Skeletal muscle cell (primary cell): ENCODE data around the gene FAM170B.

Source experiments
- DNase-seq: peaks from one replicate; pipeline ENCODE4 v3.0.0-alpha.2; 2010; ENCODE audit warnings: low read depth
- H3K4me3 ChIP-seq: 2 replicates; pipeline ENCODE4 v1.5.1; 2011; ENCODE audit warnings: low read depth, mild to moderate bottlenecking, control low read depth, low read length, moderate library complexity

Gene FAM170B

GRCh38 chr10:49086889-49087288 lies 46.9 kb downstream of the FAM170B start:
- no peak for DNase-seq
- no peak overlapping the region for H3K4me3 ChIP-seq

DNA sequence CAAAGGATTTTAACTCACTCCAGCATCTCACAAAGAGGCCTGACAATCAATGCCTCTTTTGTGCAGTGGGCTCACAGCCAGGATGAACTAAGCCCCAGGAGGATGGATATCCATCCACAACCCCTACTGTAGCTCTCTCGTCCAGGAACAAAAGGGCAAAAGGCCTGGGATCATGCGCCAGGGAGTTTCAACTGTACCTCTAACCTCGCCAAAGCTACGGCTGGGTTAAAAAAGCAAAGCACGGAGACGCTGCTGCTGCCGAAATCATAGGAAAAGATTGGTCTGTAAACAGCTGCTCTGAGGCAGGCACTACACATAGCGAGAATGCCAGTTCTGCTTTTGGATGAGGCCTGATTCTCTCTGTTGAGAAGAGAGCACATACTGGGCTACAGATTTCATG lies 50.6 kb downstream of the FAM170B start:
- no peak for DNase-seq
- H3K4me3 ChIP-seq, result no peak overlapping the region

GRCh38 chr10:49082766-49083165 lies 51.1 kb downstream of the FAM170B start:
- H3K4me3 ChIP-seq, result no peak overlapping the region
- DNase-seq, result no peak

DNA sequence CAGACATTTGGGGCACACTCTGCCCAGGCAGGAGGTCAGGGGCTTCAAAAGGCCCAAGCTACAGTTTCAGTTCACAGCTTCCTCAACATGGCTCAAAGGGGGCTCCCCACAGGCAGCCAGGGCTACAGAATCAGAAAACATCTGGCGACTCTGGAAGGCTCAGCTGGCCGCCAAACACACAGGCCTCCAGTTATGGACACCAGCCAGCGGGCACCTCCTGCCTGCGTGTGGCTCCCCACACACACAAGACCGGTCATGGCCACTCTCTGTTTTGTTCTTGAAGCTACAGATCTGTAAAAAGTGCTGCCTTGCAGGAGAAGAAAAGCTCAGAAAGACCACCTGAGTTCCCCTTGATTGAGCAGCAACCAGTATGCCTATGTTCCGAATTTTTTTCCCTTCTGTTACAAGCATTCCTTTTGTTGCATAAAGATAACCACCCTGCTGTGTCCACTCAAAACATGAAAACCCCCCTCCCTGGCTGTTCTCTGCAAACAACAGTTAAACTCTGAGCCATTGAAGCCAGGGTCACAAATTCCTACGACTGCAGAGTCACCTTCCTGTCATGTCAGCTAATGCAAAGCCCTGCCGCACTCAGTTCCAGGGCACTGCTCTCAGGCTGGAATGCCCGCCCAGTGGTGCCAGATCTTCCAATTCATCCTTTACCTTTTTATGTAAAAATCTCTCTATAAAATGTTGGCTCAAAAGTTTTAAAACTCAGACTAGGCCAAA lies 52.1 kb downstream of the FAM170B start:
- no peak overlapping the region for H3K4me3 ChIP-seq
- no peak for DNase-seq
